CD8-positive, alpha-beta memory T cell (primary cell): Measurements from ENCODE around the gene PLXNC1. TPM values are rescaled to one million over a fixed set of nuclear protein-coding genes. Genes with fewer than 3 reads are reported as not detected.
A peak's percentile ranks its signal among the peaks of the same experiment; 100 is the strongest.

Source experiments
- CTCF ChIA-PET: fragments of 350-600 bp; sonication (Branson Sonifier 250); formaldehyde crosslinking; loops from one replicate; lab custom pipeline; 2021; ENCODE audit warnings: antibody characterized with exemption; lab: Charles Lee
- POLR2A ChIA-PET: fragments of 350-600 bp; sonication (Branson Sonifier 250); formaldehyde crosslinking; loops from one replicate; lab custom pipeline; 2021; ENCODE audit warnings: antibody characterized with exemption; lab: Charles Lee
- DNase-seq, 5 donors: peaks; one replicate each; pipeline versions ENCODE4 v3.0.0 to v3.0.0-alpha.2; 2020 to 2022; ENCODE audit warnings: mixed read lengths in 1 of 5
- H3K27ac ChIP-seq: one replicate; pipeline ENCODE4 v1.7.0; 2013; ENCODE audit warnings: low read depth, mild to moderate bottlenecking, low read length, moderate library complexity
- H3K27me3 ChIP-seq: 2 replicates; pipeline ENCODE4 v1.7.0; 2013; ENCODE audit warnings: low read length, mild to moderate bottlenecking; ENCODE audit not compliant: insufficient read depth, poor library complexity, severe bottlenecking
- H3K36me3 ChIP-seq: 2 replicates; pipeline ENCODE4 v1.7.0; 2013; ENCODE audit warnings: mild to moderate bottlenecking, low read length, moderate library complexity; ENCODE audit not compliant: insufficient read depth
- H3K4me1 ChIP-seq: 2 replicates; pipeline ENCODE4 v1.7.0; 2013; ENCODE audit warnings: mild to moderate bottlenecking, low read length, moderate library complexity; ENCODE audit not compliant: insufficient read depth
- H3K4me3 ChIP-seq: 2 replicates; pipeline ENCODE4 v1.7.0; 2013; ENCODE audit warnings: mild to moderate bottlenecking, low read length
- H3K9me3 ChIP-seq: 2 replicates; pipeline ENCODE4 v1.7.0; 2013; ENCODE audit warnings: mild to moderate bottlenecking, low read length
- H3K27ac Mint-ChIP-seq, 8 donors: one replicate each; pipeline ENCODE4 v1.8.0; 2020 to 2021; ENCODE audit warnings: mixed read lengths in 8 of 8, mild to moderate bottlenecking in 6 of 8, inconsistent platforms in 3 of 8, moderate library complexity in 3 of 8
- H3K27me3 Mint-ChIP-seq, 2 donors: one replicate each; pipeline ENCODE4 v1.8.0; 2020 to 2021; ENCODE audit warnings: mixed read lengths in 2 of 2, mild to moderate bottlenecking in 1 of 2, moderate library complexity in 1 of 2
- H3K36me3 Mint-ChIP-seq, 3 donors: one replicate each; pipeline ENCODE4 v1.8.0; 2020 to 2021; ENCODE audit warnings: mixed read lengths in 3 of 3, inconsistent platforms in 1 of 3, mild to moderate bottlenecking in 1 of 3
- H3K4me1 Mint-ChIP-seq, 3 donors: one replicate each; pipeline ENCODE4 v1.8.0; 2020 to 2021; ENCODE audit warnings: mixed read lengths in 3 of 3, inconsistent platforms in 1 of 3, mild to moderate bottlenecking in 1 of 3
- H3K4me3 Mint-ChIP-seq, 7 donors: one replicate each; pipeline ENCODE4 v1.8.0; 2020 to 2021; ENCODE audit warnings: mixed read lengths in 7 of 7, mild to moderate bottlenecking in 6 of 7, moderate library complexity in 4 of 7, inconsistent platforms in 2 of 7
- H3K9me3 Mint-ChIP-seq, 5 donors: one replicate each; pipeline ENCODE4 v1.8.0; 2020 to 2022; ENCODE audit warnings: mixed read lengths in 5 of 5, mild to moderate bottlenecking in 3 of 5, moderate library complexity in 2 of 5, inconsistent platforms in 1 of 5
- polyA plus RNA-seq: library from polyadenylated mRNA; unstranded; fragments of 300-500 nt; fragmentation: Illumina TruSeq; gene quantifications from one replicate; pipeline ENCODE4 v1.2.3, GENCODE V29; 2021
- total RNA-seq, 2 experiments: library from RNA; stranded (reverse); gene quantifications; one replicate each; pipeline ENCODE4 v1.2.3, GENCODE V29; 2021

PLXNC1 gene
- total and polyA plus RNA-seq, 3 experiments from 2014 or later = 5.0 to 8.1 (median 5.6) TPM

GRCh38 chr12:94170690-94171594, 22.6 kb downstream of the PLXNC1 start:
- H3K36me3 Mint-ChIP-seq = peaks cover 5 to 16% (median 5%) of the 10 kb centered on the region in 3 donors
- Histone ChIP-seq H3K27ac (no peak overlapping the region), H3K36me3 (no peaks in the 10 kb centered on the region), H3K27me3 (no peaks in the 10 kb centered on the region), H3K4me3 (no peak overlapping the region), H3K4me1 (peaks cover 39% of the 10 kb centered on the region), H3K9me3 (no peaks in the 10 kb centered on the region)
- H3K27me3 Mint-ChIP-seq = no peaks in the 10 kb centered on the region
- no peaks in the 10 kb centered on the region for H3K9me3 Mint-ChIP-seq
- ChIA-PET CTCF (interaction anchor here (1.1 kb wide), 1 partner anchor 13 kb away, joined by 3 read pairs; no protein-coding TSS in a partner anchor), POLR2A (no interaction called here)
- H3K4me3 Mint-ChIP-seq = no peak overlapping the region
- H3K4me1 Mint-ChIP-seq = peaks cover 38 to 53% (median 50%) of the 10 kb centered on the region in 3 donors
- no peak for DNase-seq
- H3K27ac Mint-ChIP-seq = peak overlapping the region in 2 of 8 donors; percentile 33 to 66

GRCh38 chr12:94171595-94171930, 23.2 kb downstream of the PLXNC1 start:
- Mint-ChIP-seq H3K9me3 (no peaks in the 10 kb centered on the region), H3K4me1 (peaks cover 43 to 57% (median 54%) of the 10 kb centered on the region in 3 donors), H3K27me3 (no peaks in the 10 kb centered on the region), H3K36me3 (peaks cover 5 to 16% (median 5%) of the 10 kb centered on the region in 3 donors), H3K4me3 (no peak overlapping the region), H3K27ac (peak overlapping the region in 1 of 8 donors; percentile 48)
- H3K4me1 ChIP-seq = peaks cover 39% of the 10 kb centered on the region
- ChIA-PET CTCF (interaction anchor here (1.1 kb wide), 1 partner anchor 13 kb away, joined by 3 read pairs; no protein-coding TSS in a partner anchor), POLR2A (no interaction called here)
- H3K4me3 ChIP-seq = no peak overlapping the region
- H3K36me3 ChIP-seq = no peaks in the 10 kb centered on the region
- no peak for DNase-seq
- no peaks in the 10 kb centered on the region for H3K27me3 ChIP-seq
- no peak overlapping the region for H3K27ac ChIP-seq
- no peaks in the 10 kb centered on the region for H3K9me3 ChIP-seq

- Mint-ChIP-seq H3K4me1 (peaks cover 43 to 57% (median 54%) of the 10 kb centered on the region in 3 donors), H3K36me3 (peaks cover 5 to 16% (median 5%) of the 10 kb centered on the region in 3 donors), H3K27ac (peak overlapping the region in 2 of 8 donors; percentile 48 to 58), H3K9me3 (no peaks in the 10 kb centered on the region), H3K4me3 (no peak overlapping the region), H3K27me3 (no peaks in the 10 kb centered on the region)
- Histone ChIP-seq H3K4me1 (peaks cover 39% of the 10 kb centered on the region), H3K4me3 (no peak overlapping the region), H3K36me3 (no peaks in the 10 kb centered on the region), H3K9me3 (no peaks in the 10 kb centered on the region), H3K27me3 (no peaks in the 10 kb centered on the region), H3K27ac (no peak overlapping the region)
- POLR2A ChIA-PET = no interaction called here
- DNase-seq = no peak
- CTCF ChIA-PET = no interaction called here
Measured at GRCh38 chr12:94172031-94172430, 23.7 kb downstream of the PLXNC1 start.

- H3K27ac Mint-ChIP-seq = no peak overlapping the region
- POLR2A ChIA-PET = no interaction called here
- peaks cover 0 to 4% (median 1%) of the 10 kb centered on the region in 5 donors for H3K9me3 Mint-ChIP-seq
- CTCF ChIA-PET = no interaction called here
- Histone ChIP-seq H3K27me3 (no peaks in the 10 kb centered on the region), H3K4me1 (peaks cover 39% of the 10 kb centered on the region), H3K9me3 (peaks cover 4% of the 10 kb centered on the region), H3K36me3 (no peaks in the 10 kb centered on the region), H3K4me3 (no peak overlapping the region), H3K27ac (no peak overlapping the region)
- H3K4me3 Mint-ChIP-seq = no peak overlapping the region
- peaks cover 43 to 57% (median 54%) of the 10 kb centered on the region in 3 donors for H3K4me1 Mint-ChIP-seq
- no peak for DNase-seq
- peaks cover 8 to 18% (median 14%) of the 10 kb centered on the region in 3 donors for H3K36me3 Mint-ChIP-seq
- H3K27me3 Mint-ChIP-seq = no peaks in the 10 kb centered on the region
Measured at GRCh38 chr12:94172973-94173372, 24.6 kb downstream of the PLXNC1 start.

- no peaks in the 10 kb centered on the region for H3K36me3 ChIP-seq
- H3K4me3 ChIP-seq = no peak overlapping the region
- peaks cover 39% of the 10 kb centered on the region for H3K4me1 ChIP-seq
- H3K4me3 Mint-ChIP-seq = peak overlapping the region in 6 of 7 donors; percentile 25 to 66 (median 34)
- peak in 1 of 5 donors; percentile 3 for DNase-seq
- ChIA-PET POLR2A (no interaction called here), CTCF (no interaction called here)
- H3K9me3 Mint-ChIP-seq = peaks cover 0 to 7% (median 2%) of the 10 kb centered on the region in 5 donors
- H3K27ac ChIP-seq = no peak overlapping the region
- no peaks in the 10 kb centered on the region for H3K27me3 Mint-ChIP-seq
- peak overlapping the region in 4 of 8 donors; percentile 12 to 66 (median 43) for H3K27ac Mint-ChIP-seq
- H3K4me1 Mint-ChIP-seq = peaks cover 43 to 51% (median 51%) of the 10 kb centered on the region in 3 donors
- H3K36me3 Mint-ChIP-seq = peaks cover 8 to 19% (median 18%) of the 10 kb centered on the region in 3 donors
- no peaks in the 10 kb centered on the region for H3K27me3 ChIP-seq
- H3K9me3 ChIP-seq = peaks cover 6% of the 10 kb centered on the region
Measured at GRCh38 chr12:94173660-94174265, 25.4 kb downstream of the PLXNC1 start.

- no peaks in the 10 kb centered on the region for H3K27me3 Mint-ChIP-seq
- POLR2A ChIA-PET = no interaction called here
- CTCF ChIA-PET = no interaction called here
Measured at GRCh38 chr12:94174576-94174975, 26.2 kb downstream of the PLXNC1 start.

GRCh38 chr12:94175763-94176668, 27.6 kb downstream of the PLXNC1 start:
- Histone ChIP-seq H3K9me3 (peaks cover 6% of the 10 kb centered on the region), H3K27ac (no peak overlapping the region), H3K4me1 (peaks cover 36% of the 10 kb centered on the region), H3K4me3 (no peak overlapping the region), H3K27me3 (no peaks in the 10 kb centered on the region), H3K36me3 (no peaks in the 10 kb centered on the region)
- Mint-ChIP-seq H3K4me3 (peak overlapping the region in 5 of 7 donors; percentile 0 to 45 (median 6)), H3K27ac (peak overlapping the region in 4 of 8 donors; percentile 7 to 71 (median 58)), H3K9me3 (peaks cover 0 to 7% (median 2%) of the 10 kb centered on the region in 5 donors), H3K36me3 (peaks cover 6 to 21% (median 6%) of the 10 kb centered on the region in 3 donors), H3K4me1 (peaks cover 44 to 48% (median 47%) of the 10 kb centered on the region in 3 donors), H3K27me3 (no peaks in the 10 kb centered on the region)
- no peak for DNase-seq
- ChIA-PET CTCF (no interaction called here), POLR2A (no interaction called here)

More at GRCh38 chr12:94174576-94174975, 26.2 kb downstream of the PLXNC1 start:
- peak in 3 of 5 donors; percentile 7 to 22 (median 21) for DNase-seq
- H3K27ac ChIP-seq = no peak overlapping the region
- H3K9me3 ChIP-seq = peaks cover 6% of the 10 kb centered on the region
- H3K36me3 ChIP-seq = no peaks in the 10 kb centered on the region
- Mint-ChIP-seq H3K9me3 (peaks cover 0 to 7% (median 2%) of the 10 kb centered on the region in 5 donors), H3K27ac (peak overlapping the region in 6 of 8 donors; percentile 2 to 74 (median 48)), H3K4me1 (peaks cover 40 to 45% (median 43%) of the 10 kb centered on the region in 3 donors), H3K4me3 (peak overlapping the region in 6 of 7 donors; percentile 7 to 66 (median 45)), H3K36me3 (peaks cover 8 to 19% (median 15%) of the 10 kb centered on the region in 3 donors)
- peaks cover 36% of the 10 kb centered on the region for H3K4me1 ChIP-seq
- H3K4me3 ChIP-seq = no peak overlapping the region
- no peaks in the 10 kb centered on the region for H3K27me3 ChIP-seq
